Measurements from ENCODE around the gene CD320. TPM values are rescaled to one million over a fixed set of nuclear protein-coding genes. Genes with fewer than 3 reads are reported as not detected.
"Not testable (repeated sequence)": the region's sequence is repeated elsewhere in the genome, so short reads cannot be mapped to it uniquely, and the experiment has no call there.

CD320 gene
- total RNA-seq, 2 donors from 2014 or later: 21.7 to 58.1 TPM

DNA sequence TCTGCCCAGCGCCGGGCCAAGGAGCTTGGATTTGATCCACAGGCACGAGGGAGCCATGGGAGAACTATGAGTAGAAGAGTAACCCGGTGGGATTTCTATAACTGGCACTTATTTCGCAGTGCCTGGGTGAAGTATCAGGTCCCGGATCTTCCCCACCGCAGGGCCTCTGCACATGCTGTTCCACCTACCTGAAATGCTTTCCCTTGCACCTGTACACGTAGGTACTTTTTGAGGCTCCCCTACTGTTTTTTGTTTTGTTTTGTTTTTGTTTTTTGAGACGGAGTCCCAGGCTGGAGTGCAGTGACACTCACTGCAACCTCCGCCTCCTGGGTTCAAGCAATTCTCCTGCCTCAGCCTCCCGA lies 35.3 kb upstream of the CD320 start:
- ATAC-seq (ENCODE audit: insufficient number of reproducible peaks, low FRiP score, low read depth) (no peak), DNase-seq (ENCODE audit: low spot score) (no peak)
- Histone ChIP-seq H3K9me3 (no peaks in the 10 kb centered on the region), H3K36me3 (no peaks in the 10 kb centered on the region), H3K4me1 (ENCODE audit: control insufficient read depth in 1 of 2, low read depth in 2 of 2) (peaks cover 4 to 5% of the 10 kb centered on the region in 2 donors), H3K4me3 (peak overlapping the region; percentile 69), H3K27me3 (replicated peaks; ENCODE audit: insufficient read depth) (peaks cover 7% of the 10 kb centered on the region), H3K27ac (no peak overlapping the region)
- TF ChIP-seq, protein P1, sequence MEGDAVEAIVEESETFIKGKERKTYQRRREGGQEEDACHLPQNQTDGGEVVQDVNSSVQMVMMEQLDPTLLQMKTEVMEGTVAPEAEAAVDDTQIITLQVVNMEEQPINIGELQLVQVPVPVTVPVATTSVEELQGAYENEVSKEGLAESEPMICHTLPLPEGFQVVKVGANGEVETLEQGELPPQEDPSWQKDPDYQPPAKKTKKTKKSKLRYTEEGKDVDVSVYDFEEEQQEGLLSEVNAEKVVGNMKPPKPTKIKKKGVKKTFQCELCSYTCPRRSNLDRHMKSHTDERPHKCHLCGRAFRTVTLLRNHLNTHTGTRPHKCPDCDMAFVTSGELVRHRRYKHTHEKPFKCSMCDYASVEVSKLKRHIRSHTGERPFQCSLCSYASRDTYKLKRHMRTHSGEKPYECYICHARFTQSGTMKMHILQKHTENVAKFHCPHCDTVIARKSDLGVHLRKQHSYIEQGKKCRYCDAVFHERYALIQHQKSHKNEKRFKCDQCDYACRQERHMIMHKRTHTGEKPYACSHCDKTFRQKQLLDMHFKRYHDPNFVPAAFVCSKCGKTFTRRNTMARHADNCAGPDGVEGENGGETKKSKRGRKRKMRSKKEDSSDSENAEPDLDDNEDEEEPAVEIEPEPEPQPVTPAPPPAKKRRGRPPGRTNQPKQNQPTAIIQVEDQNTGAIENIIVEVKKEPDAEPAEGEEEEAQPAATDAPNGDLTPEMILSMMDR (IDR thresholded peaks at IDR 0.05): no peak

DNA sequence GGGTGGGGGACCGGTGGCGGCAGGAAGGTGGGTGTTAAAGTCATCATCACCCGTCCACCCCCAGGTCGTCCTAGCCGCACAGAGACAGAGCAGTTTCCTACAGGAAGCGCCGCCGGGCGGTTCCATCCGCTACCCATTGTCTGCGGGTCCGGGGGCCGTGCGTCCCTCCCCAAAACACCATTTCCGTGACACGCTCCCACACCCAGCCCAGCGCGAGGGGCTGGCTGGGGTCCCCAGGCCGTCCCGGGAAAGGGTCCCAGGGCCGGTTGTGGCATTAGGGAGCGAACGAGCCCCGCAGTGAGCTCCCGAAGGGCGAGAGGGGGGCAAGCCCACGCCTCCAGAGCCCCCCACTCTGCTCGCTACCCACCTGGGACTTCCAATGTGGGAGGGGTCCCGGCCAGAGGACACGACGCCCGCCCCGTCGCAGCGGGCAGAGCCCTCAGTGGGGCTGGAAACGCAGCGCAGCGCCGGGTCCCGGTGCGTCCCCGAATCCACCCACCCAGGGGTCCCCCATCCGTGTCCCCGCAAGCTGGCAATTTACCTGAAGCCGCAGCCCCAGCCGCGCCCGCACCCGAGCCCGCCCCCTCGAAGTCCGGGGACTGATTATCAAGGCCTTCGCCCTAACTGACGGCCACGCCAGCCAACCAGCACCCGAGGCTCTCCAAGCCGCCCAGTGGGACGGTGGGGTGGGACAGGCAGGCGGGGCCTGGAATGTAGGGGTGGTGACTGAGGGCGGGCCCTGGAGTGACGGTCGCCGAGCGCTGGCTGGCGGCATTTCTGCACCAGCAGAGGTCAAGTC lies 34.7 kb upstream of the CD320 start, which contains the start of gene KANK3:
KANK3 (minus strand) TSS at position 579 of the 799 bp plus-strand sequence. CDS start 5,434 bp downstream, outside the sequence.
- H3K27ac ChIP-seq: no peak within 1 kb of the TSS
- peaks cover 4 to 5% of the 10 kb centered on the region in 2 donors for H3K4me1 ChIP-seq (ENCODE audit: control insufficient read depth in 1 of 2, low read depth in 2 of 2)
- DNase-seq (ENCODE audit: low spot score) (peak; percentile 60), ATAC-seq (ENCODE audit: insufficient number of reproducible peaks, low FRiP score, low read depth) (no peak)
- peaks cover 8% of the 10 kb centered on the region for H3K27me3 ChIP-seq (replicated peaks; ENCODE audit: insufficient read depth)
- peak within 1 kb of the TSS; percentile 69 for H3K4me3 ChIP-seq
- TF ChIP-seq, protein P1 (IDR thresholded peaks at IDR 0.05): no peak
- no peaks in the 10 kb centered on the region for H3K36me3 ChIP-seq
- H3K9me3 ChIP-seq: no peaks in the 10 kb centered on the region

DNA sequence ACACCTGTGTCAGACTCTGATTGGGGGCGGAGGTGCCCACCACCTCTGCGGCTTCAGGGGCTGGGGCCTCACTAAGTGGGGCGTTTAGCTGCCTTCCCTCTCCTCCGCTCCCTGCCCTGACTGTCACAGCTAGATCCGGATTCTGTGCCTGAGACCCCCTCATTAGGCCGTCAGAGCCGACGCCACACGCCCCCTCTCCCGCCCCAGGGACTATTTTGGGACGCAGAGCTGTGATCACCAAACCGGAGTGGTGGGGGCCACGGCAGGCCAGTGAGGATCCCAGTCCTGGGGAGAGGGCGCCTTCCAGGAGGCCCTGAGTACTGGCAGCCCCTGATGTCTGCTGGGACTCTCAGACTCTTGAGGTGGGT lies 34.1 kb upstream of the CD320 start:
- DNase-seq (ENCODE audit: low spot score) (no peak), ATAC-seq (ENCODE audit: insufficient number of reproducible peaks, low FRiP score, low read depth) (no peak)
- H3K36me3 ChIP-seq: no peaks in the 10 kb centered on the region
- H3K27ac ChIP-seq: no peak overlapping the region
- H3K27me3 ChIP-seq (replicated peaks; ENCODE audit: insufficient read depth): peaks cover 14% of the 10 kb centered on the region
- no peaks in the 10 kb centered on the region for H3K9me3 ChIP-seq
- TF ChIP-seq, protein P1 (IDR thresholded peaks at IDR 0.05): no peak
- H3K4me3 ChIP-seq: peak overlapping the region; percentile 69
- H3K4me1 ChIP-seq (ENCODE audit: control insufficient read depth in 1 of 2, low read depth in 2 of 2): peaks cover 4 to 5% of the 10 kb centered on the region in 2 donors

DNA sequence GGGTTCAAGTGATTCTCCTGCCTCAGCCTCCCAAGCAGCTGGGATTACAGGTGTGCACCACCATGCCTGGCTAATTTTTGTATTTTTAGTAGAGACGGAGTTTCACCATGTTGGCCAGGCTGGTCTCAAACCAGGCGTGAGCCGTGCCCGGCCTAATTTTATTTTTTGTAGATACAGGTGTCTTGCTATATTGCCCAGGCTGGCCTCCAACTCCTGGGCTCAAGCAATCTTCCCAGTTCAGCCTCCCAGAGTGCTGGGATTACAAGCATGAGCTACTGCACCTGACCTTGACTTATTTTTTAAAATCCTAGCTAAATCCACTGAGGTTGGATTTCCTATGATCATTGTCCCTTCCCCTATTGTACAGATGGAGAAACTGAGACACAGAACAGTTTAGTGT lies 33.3 kb upstream of the CD320 start:
- not testable (repeated sequence) for H3K4me3 ChIP-seq; H3K36me3 ChIP-seq; DNase-seq (ENCODE audit: low spot score); H3K4me1 ChIP-seq (ENCODE audit: control insufficient read depth in 1 of 2, low read depth in 2 of 2); ATAC-seq (ENCODE audit: insufficient number of reproducible peaks, low FRiP score, low read depth); H3K9me3 ChIP-seq; H3K27ac ChIP-seq
- H3K27me3 ChIP-seq (replicated peaks; ENCODE audit: insufficient read depth): peaks cover 16% of the 10 kb centered on the region

DNA sequence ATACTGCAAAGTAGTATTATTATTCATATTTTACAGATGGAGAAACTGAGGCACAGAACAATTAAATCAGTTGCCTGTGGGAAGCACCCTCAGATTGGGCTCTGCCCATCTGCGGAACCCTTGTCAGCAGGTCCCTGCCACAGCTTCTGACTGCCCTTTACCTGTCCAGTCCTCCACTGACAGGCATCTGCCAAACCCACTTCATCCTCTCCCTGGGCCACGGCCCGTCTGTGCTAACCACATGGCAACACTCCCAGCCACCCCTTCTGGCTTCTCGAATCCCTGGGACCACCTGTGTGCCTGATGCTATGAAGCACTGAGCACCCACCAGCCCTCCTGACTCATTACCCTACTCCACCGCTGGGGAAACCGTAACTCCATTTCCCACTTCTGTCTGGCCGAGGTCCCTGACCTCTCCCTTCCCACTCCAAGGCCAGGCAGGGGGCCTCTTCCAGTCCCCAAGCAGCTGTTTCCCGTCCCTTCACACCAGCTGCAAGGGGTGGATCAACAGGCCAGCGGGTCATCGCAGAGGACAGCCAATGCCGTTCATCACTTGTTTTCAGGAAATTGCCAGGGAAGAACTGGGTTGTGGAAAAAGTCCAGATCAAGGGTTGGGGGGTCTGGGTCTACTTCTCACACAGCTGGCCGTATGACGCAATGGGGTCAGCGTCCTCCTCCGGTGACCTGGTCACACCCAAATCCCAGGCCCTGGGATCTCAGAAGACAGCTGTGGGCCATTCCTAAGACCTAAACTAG lies 32.4 kb upstream of the CD320 start:
- Histone ChIP-seq H3K36me3 (no peaks in the 10 kb centered on the region), H3K9me3 (no peaks in the 10 kb centered on the region), H3K27me3 (replicated peaks; ENCODE audit: insufficient read depth) (peaks cover 16% of the 10 kb centered on the region), H3K27ac (no peak overlapping the region), H3K4me1 (ENCODE audit: control insufficient read depth in 1 of 2, low read depth in 2 of 2) (peaks cover 4 to 9% of the 10 kb centered on the region in 2 donors), H3K4me3 (no peak overlapping the region)
- no peak for DNase-seq (ENCODE audit: low spot score)
- ATAC-seq (ENCODE audit: insufficient number of reproducible peaks, low FRiP score, low read depth): no peak
- TF ChIP-seq, protein P1 (IDR thresholded peaks at IDR 0.05): peak; percentile 19

Data from thoracic aorta (tissue), 2 donors.